LNCAP (cell line): ENCODE results near the gene B9D1.
A peak's percentile ranks its signal among the peaks of the same experiment; 100 is the strongest.

Source experiments
- CTCF ChIP-seq: fragments of 450-650 bp; IDR thresholded peaks from 2 replicates; pipeline ENCODE4 v1.5.1; 2017; ENCODE audit warnings: mild to moderate bottlenecking

Gene B9D1

DNA sequence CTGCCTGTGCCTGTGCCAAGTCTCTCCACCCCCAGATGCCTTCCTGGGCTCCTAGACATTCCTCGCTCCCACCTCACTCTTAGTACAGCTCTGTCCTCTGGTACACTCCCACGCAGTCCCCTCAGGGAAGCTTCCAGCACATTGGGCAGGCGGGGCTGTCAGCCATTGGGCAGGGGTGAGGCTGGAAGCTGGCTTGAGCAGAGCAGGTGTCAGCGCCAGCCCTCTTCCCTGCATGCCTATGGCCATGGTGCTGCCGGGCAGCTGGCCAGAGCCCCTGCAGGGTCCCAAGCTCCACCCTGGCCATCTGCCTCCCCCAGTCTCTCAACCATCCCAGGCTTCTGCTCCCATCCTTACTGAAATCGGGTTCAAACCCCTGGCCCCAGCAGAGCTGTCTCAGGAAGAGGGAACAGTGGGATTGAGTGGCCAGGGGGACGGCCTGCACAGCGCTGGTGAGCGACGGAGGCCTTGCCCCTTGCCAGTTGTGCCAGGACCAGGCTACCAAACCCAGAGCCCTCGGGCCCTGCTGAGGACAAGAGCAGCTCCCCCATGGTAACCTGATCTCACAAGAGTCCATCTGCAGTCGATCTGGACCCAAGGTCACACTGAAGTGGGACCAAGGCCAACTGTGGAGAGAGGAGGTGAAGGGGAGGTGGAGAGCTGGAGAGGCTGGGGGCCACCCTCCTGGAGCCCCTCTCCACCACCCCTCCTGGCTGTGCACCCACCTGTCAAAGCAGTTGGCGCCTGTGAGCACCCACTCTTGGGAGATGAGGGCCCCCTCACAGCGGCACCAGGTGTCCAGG is 2.4 kb upstream of the B9D1 start:
- no peak for TF ChIP-seq CTCF

GRCh38 chr17:19363460-19364035 is 1.0 kb upstream of the B9D1 start:
- no peak for TF ChIP-seq CTCF

GRCh38 chr17:19363114-19363438 is 553 bp upstream of the B9D1 start:
- TF ChIP-seq CTCF, result peak; percentile 13; the same call in 1 of the 2 replicates

DNA sequence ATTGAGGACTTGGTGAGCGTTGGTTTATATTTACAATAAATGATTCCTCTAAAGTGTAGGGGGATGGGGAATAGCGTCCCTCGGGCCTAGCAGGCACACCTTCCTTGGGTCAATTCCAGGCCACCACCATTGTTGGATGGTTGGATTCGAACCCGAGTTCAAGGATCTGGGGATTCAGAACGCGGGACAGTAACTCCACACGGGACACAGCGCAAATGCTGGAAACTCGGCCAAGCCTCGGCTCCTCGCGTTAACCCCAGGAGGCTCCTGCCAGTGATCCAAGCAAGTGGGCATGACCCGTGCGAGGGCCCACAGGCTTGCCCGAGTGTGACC is 613 bp downstream of the B9D1 start:
- TF ChIP-seq CTCF, result no peak

- TF ChIP-seq CTCF, result no peak
Observed at GRCh38 chr17:19361326-19361725, 1.2 kb downstream of the B9D1 start.

DNA sequence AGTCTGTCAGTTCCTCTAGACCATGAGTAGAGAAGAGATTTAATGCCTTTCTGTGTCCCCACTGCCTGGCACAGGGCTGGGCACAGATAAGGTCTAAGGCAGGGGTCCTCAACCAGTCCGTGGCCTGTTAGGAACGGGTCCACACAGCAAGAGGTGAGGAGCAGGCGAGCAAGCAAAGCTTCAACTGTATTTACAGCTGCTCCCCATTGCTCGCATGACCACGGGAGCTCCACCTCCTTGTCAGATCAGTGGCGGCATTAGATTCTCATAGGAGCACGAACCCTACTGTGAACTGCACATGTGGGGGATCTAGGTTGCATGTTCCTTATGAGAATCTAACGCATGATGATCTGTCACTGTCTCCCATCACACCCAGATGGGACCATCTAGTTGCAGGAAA is 1.8 kb downstream of the B9D1 start:
- TF ChIP-seq CTCF, result no peak

DNA sequence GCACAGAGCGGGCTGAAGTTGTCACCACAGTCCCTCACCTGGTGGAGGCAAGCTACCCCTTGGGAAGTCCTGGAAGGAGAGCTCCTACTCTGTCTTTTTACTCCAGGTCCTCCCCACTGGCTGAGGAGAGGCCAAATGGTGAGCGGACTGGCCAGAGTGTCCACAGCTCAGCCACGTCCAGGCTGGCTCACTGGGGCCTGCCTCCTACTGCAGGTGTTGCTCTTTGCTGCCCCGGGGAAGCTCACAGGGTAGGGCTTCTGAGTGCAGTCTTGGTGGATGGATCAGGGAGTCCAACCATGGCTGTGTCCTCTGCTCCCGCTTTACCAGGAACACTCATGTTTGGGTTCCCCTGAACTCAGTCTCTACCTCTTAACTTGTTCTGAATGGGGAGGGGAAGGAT is 2.7 kb downstream of the B9D1 start:
- no peak for TF ChIP-seq CTCF

GRCh38 chr17:19359151-19359550 is 3.4 kb downstream of the B9D1 start:
- no peak for TF ChIP-seq CTCF
